Activated effector memory CD4-positive, alpha-beta T cell treated with Interleukin-2 at 50 U/mL for 16 hours (primary cell): ENCODE data around the gene MICA.
"Not testable (repeated sequence)": the region's sequence is repeated elsewhere in the genome, so short reads cannot be mapped to it uniquely, and the experiment has no call there.

Source experiments
- DNase-seq: peaks from one replicate; pipeline ENCODE4 v3.0.0-alpha.2; 2020

MICA gene

GRCh38 chr6:31403283-31404060 is at the start of gene MICA:
MICA (plus strand) TSS chr6:31403595; CDS start chr6:31403633, 38 bp downstream.
- DNase-seq, result peak; percentile 61

- no peak for DNase-seq
Measured at GRCh38 chr6:31354158-31354863, 49.1 kb upstream of the MICA start.

- DNase-seq, result peak; percentile 1
Measured at GRCh38 chr6:31354864-31355582, 48.4 kb upstream of the MICA start.

GRCh38 chr6:31355583-31355948 is 47.8 kb upstream of the MICA start:
- no peak for DNase-seq

GRCh38 chr6:31356216-31356945 is 47.0 kb upstream of the MICA start:
- peak; percentile 18 for DNase-seq

GRCh38 chr6:31356946-31357466 is 46.4 kb upstream of the MICA start, which contains the start of gene HLA-B:
HLA-B (minus strand) TSS chr6:31357179; CDS start chr6:31357158, 21 bp downstream.
- peak; percentile 66 for DNase-seq

GRCh38 chr6:31357886-31358285 is 45.5 kb upstream of the MICA start:
- no peak for DNase-seq

GRCh38 chr6:31358302-31358701 is 45.1 kb upstream of the MICA start:
- no peak for DNase-seq

- no peak for DNase-seq
Measured at GRCh38 chr6:31359581-31359980, 43.8 kb upstream of the MICA start.

GRCh38 chr6:31362751-31363150 is 40.6 kb upstream of the MICA start:
- no peak for DNase-seq

- DNase-seq, result no peak
Measured at GRCh38 chr6:31363811-31364210, 39.6 kb upstream of the MICA start.

- DNase-seq, result no peak
Measured at GRCh38 chr6:31365864-31366263, 37.5 kb upstream of the MICA start.

GRCh38 chr6:31366693-31367470 is 36.5 kb upstream of the MICA start:
- peak; percentile 81 for DNase-seq

GRCh38 chr6:31368461-31368860 is 34.9 kb upstream of the MICA start:
- no peak for DNase-seq

- not testable (repeated sequence) for DNase-seq
Measured at GRCh38 chr6:31374118-31374517, 29.3 kb upstream of the MICA start.

- no peak for DNase-seq
Measured at GRCh38 chr6:31375699-31376098, 27.7 kb upstream of the MICA start.

GRCh38 chr6:31377029-31377428 is 26.4 kb upstream of the MICA start:
- no peak for DNase-seq

GRCh38 chr6:31378062-31378720 is 25.2 kb upstream of the MICA start:
- no peak for DNase-seq

- DNase-seq, result no peak
Measured at GRCh38 chr6:31378721-31379103, 24.7 kb upstream of the MICA start.

- DNase-seq, result no peak
Measured at GRCh38 chr6:31379850-31380249, 23.5 kb upstream of the MICA start.

GRCh38 chr6:31381666-31382065 is 21.7 kb upstream of the MICA start:
- no peak for DNase-seq
